Bronchial epithelial cell (primary cell): Measurements from ENCODE around the gene IQCN. TPM values are rescaled to one million over a fixed set of nuclear protein-coding genes. Genes with fewer than 3 reads are reported as not detected.

Experiments
- DNase-seq: peaks from one replicate; pipeline ENCODE4 v3.0.0-alpha.2; 2010; ENCODE audit warnings: low read depth
- FAIRE-seq: peaks from 2 replicates; lab custom pipeline; 2011; peaks lifted over from hg19 to GRCh38; lab: Jason Lieb, UNC
- H3K27me3 ChIP-seq: 2 replicates; pipeline ENCODE4 v1.5.1; 2011; ENCODE audit warnings: low read length; ENCODE audit not compliant: control insufficient read depth, insufficient read depth
- H3K36me3 ChIP-seq: 2 replicates; pipeline ENCODE4 v1.5.1; 2011; ENCODE audit warnings: low read length; ENCODE audit not compliant: control insufficient read depth, insufficient read depth
- H3K4me3 ChIP-seq: 2 replicates; pipeline ENCODE4 v1.5.1; 2011; ENCODE audit warnings: mild to moderate bottlenecking, low read depth, low read length, control low read depth
- total RNA-seq: library from RNA; depleted of rRNA; stranded (reverse); fragments of >200 nt; gene quantifications from 2 replicates; pipeline ENCODE4 v1.2.1, GENCODE V29; 2014
- TF ChIP-seq, protein P1 (sequence below): IDR thresholded peaks from 2 replicates; pipeline ENCODE4 v1.5.1; 2011; ENCODE audit warnings: mild to moderate bottlenecking, moderate library complexity, low read length, control low read depth, inconsistent platforms; ENCODE audit not compliant: insufficient read depth, severe bottlenecking

The IQCN gene
- total RNA-seq, 1 donor from 2014 or later: not detected

GRCh38 chr19:18320865-18321733 lies 46.8 kb upstream of the IQCN start:
- Histone ChIP-seq H3K36me3 (peaks cover 1% of the 10 kb centered on the region), H3K4me3 (no peak overlapping the region), H3K27me3 (no peaks in the 10 kb centered on the region)
- DNase-seq: no peak
- TF ChIP-seq, protein P1, sequence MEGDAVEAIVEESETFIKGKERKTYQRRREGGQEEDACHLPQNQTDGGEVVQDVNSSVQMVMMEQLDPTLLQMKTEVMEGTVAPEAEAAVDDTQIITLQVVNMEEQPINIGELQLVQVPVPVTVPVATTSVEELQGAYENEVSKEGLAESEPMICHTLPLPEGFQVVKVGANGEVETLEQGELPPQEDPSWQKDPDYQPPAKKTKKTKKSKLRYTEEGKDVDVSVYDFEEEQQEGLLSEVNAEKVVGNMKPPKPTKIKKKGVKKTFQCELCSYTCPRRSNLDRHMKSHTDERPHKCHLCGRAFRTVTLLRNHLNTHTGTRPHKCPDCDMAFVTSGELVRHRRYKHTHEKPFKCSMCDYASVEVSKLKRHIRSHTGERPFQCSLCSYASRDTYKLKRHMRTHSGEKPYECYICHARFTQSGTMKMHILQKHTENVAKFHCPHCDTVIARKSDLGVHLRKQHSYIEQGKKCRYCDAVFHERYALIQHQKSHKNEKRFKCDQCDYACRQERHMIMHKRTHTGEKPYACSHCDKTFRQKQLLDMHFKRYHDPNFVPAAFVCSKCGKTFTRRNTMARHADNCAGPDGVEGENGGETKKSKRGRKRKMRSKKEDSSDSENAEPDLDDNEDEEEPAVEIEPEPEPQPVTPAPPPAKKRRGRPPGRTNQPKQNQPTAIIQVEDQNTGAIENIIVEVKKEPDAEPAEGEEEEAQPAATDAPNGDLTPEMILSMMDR: no peak
- no peak for FAIRE-seq

- TF ChIP-seq, protein P1: no peak
- Histone ChIP-seq H3K36me3 (peaks cover 4% of the 10 kb centered on the region), H3K27me3 (no peaks in the 10 kb centered on the region), H3K4me3 (no peak overlapping the region)
- no peak for FAIRE-seq
- no peak for DNase-seq
These were observed 45.4 kb upstream of the IQCN start for GRCh38 chr19:18319591-18320135.

GRCh38 chr19:18317961-18318800 lies 43.9 kb upstream of the IQCN start:
- no peak for DNase-seq
- FAIRE-seq: no peak
- Histone ChIP-seq H3K36me3 (peaks cover 7% of the 10 kb centered on the region), H3K4me3 (no peak overlapping the region), H3K27me3 (no peaks in the 10 kb centered on the region)
- TF ChIP-seq, protein P1: no peak

DNA sequence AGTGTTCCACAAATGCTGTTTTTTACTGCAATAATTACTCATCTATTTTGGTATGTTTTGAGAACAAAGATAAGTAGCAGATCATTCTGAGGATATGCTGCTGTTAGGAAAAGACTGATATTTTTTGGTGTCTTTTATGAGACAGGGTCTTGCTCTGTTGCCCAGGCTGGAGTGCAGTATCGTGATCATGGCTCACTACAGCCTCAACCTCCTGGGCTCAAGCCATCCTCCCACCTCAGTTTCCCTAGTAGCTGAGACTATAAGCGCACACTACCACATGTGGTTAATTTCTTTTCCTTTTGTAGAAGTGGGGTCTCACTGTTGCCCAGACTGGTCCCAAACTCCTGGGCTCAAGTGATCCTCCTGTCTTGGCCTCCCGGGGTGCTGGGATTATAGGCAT lies 39.1 kb upstream of the IQCN start:
- no peak overlapping the region for H3K4me3 ChIP-seq
- no peaks in the 10 kb centered on the region for H3K27me3 ChIP-seq
- TF ChIP-seq, protein P1: no peak
- peaks cover 22% of the 10 kb centered on the region for H3K36me3 ChIP-seq
- DNase-seq: no peak
- FAIRE-seq: no peak

DNA sequence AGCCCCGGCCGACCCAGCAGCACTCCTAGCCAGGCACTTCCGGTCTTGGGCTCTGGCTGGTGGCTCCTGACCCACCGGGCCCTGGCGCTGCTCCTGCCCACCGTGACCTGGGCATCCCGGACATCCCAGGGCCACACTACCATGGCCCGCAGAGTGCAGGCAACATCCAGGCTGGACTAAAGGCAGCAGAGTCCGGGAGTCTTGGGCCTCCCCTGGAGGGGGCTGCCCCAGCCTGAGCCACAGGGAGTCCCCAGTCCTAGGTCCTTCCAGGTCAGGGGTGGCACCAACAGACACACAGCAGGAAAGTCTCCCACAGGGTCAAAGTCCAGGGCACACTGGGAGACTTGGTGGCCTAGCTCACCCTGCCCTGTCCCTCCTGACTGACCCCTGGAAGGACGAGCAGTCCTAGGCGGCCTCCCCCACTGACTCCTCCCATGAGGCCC lies 37.9 kb upstream of the IQCN start:
- H3K36me3 ChIP-seq: peaks cover 25% of the 10 kb centered on the region
- TF ChIP-seq, protein P1: no peak
- no peak for FAIRE-seq

More for the DNA sequence above, 37.9 kb upstream of the IQCN start:
- Histone ChIP-seq H3K27me3 (no peaks in the 10 kb centered on the region), H3K4me3 (no peak overlapping the region)
- no peak for DNase-seq
